ENCODE results near the gene BSG.

The BSG gene

GRCh38 chr19:576768-577438, 4.5 kb downstream of the BSG start:
- TF ChIP-seq CTCF (IDR thresholded peaks at IDR 0.05): no peak

- TF ChIP-seq CTCF (IDR thresholded peaks at IDR 0.05): no peak
Measured at GRCh38 chr19:577439-578392, 5.3 kb downstream of the BSG start.

GRCh38 chr19:579111-579841, 6.9 kb downstream of the BSG start:
- TF ChIP-seq CTCF (IDR thresholded peaks at IDR 0.05): no peak

DNA sequence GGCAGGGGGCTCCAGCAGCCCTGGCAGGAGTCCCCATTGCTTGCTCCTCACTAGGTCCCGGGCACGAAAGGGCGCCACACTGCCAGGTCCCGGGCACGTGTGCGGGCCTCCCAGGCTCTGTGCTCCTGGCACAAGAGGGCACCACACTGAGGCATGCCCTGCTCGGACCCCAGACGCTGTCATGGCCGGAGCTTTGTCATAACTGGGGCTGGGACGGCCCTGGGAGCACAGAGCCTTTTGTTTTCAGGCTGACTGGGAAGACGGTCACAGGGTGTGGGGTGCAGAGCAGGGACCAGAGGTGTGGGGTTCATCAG, 7.4 kb downstream of the BSG start:
- TF ChIP-seq CTCF (IDR thresholded peaks at IDR 0.05): no peak

- TF ChIP-seq CTCF (IDR thresholded peaks at IDR 0.05): no peak
Measured at GRCh38 chr19:580274-580835, 8.0 kb downstream of the BSG start.

DNA sequence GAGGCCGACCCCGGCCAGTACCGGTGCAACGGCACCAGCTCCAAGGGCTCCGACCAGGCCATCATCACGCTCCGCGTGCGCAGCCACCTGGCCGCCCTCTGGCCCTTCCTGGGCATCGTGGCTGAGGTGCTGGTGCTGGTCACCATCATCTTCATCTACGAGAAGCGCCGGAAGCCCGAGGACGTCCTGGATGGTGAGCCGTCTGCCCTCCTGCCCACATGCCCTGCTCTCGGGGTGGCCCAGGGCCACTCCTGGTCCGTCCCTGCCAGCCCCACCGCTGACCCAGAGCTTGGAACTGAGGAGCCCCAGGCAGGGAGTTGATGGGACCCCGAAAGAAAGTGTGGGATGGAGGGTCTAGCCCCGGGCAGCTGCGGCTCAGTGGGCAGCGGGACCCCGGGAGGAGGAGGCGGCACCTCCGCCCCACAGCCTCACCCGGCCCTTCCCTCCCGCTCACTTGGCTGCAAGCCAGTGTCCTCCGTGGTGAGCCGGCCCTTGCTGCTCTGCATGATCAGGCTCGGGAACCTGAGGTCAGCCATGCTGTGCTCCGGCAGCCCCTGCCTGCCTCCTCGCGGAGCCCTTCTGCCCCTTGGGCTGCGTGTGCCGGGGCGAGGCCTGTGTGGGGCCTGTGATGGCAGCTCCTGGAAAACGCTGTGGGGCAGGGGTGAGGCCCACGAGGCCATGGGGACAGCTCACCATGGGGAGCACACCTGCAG, 9.2 kb downstream of the BSG start:
- TF ChIP-seq CTCF (IDR thresholded peaks at IDR 0.05): no peak
